Motor neuron (in vitro differentiated cells): Measurements from ENCODE around the gene SBSN. TPM values are rescaled to one million over a fixed set of nuclear protein-coding genes. Genes with fewer than 3 reads are reported as not detected.

Experiments used
- ATAC-seq, 8 experiments: fragments of 200-7000 bp; cut with Tn5 transposase; replicated peaks in 6 of 8; 2 replicates each; pipeline ENCODE4 v1.8.0; 2021; ENCODE audit warnings: mild to moderate bottlenecking in 8 of 8, moderate library complexity in 8 of 8
- H3K27ac ChIP-seq, 2 donors: fragments of 250-450 bp; sonication (Bioruptor Pico); 2 replicates each; pipeline ENCODE4 v1.9.0; 2021; ENCODE audit warnings: antibody characterized with exemption in 2 of 2, mild to moderate bottlenecking in 2 of 2, moderate library complexity in 1 of 2
- H3K4me1 ChIP-seq, 2 donors: fragments of 250-450 bp; sonication (Bioruptor Pico); replicated peaks in 1 of 2; 2 replicates each; pipeline ENCODE4 v1.6.1; 2021; ENCODE audit warnings: antibody characterized with exemption in 2 of 2, mild to moderate bottlenecking in 2 of 2, moderate library complexity in 1 of 2
- H3K4me3 ChIP-seq, 5 donors: fragments of 250-450 bp; sonication (Bioruptor Pico); 2 replicates each; pipeline ENCODE4 v1.9.0; 2021; ENCODE audit warnings: antibody characterized with exemption in 5 of 5, mild to moderate bottlenecking in 5 of 5, moderate library complexity in 4 of 5
- WGBS, 10 experiments: fragments of 450-650 bp; shearing (Covaris generic); methylation state at CpG; one replicate each; pipeline ENCODE4 v1.0.0; 2022; 5-methylcytosine and 5-hydroxymethylcytosine counted together
- in situ Hi-C, 9 experiments: fragments of 400-800 bp; cut with MboI; loops; one replicate each; pipeline ENCODE4 v1.15.0; 2021; ENCODE audit warnings: low sequenced_read_pairs in 9 of 9, low pct_unique_long_range_greater_than_20kb in 2 of 9; ENCODE audit not compliant: unreplicated experiment in 9 of 9
- total RNA-seq, 8 experiments: library from RNA; unstranded; fragments of 300-600 nt; gene quantifications; 2 replicates each; pipeline versions ENCODE4 v1.2.3 to v1.2.4, GENCODE V29; 2022

SBSN gene
- total RNA-seq, 8 experiments from 2014 or later = 0.11 to 3.5 (median 0.41) TPM

- in situ Hi-C loops = no loop called here
- WGBS, 10 experiments = 0 to 72% (median 48%) methylated on average over 1 to 4 of the region's 6 CpGs; no CpG with 5 or more reads in 5 of the 10 experiments
- ATAC-seq = peak in 3 of 8 experiments; percentile 19 to 58 (median 50)
These were observed 9.8 kb downstream of the SBSN start for GRCh38 chr19:35518313-35518712.

DNA sequence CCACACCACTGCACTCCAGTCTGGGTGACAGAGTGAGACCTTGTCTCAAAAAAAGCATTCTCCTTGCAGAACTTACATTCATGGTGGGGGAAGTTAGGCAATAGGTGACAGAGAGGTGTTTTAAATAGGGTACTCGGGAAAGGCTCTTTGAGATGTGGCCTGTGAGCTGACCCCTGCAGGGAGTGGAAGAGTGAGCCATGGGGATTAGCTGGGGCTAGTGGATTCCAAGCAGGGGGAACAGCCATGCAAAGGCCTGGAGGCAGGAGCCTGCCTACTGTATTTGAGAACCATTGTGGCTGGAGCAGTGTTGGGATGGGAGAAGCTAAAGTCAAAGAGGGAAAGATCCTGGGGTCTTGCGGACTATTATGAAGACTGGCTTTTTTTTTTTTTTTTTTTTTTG, 10.8 kb downstream of the SBSN start:
- ATAC-seq = no peak
- in situ Hi-C loops = no loop called here
- 20 to 100% (median 88%) methylated on average over 1 to 2 of the region's 2 CpGs; no CpG with 5 or more reads in 4 of the 10 experiments for WGBS, 10 experiments

More at GRCh38 chr19:35518313-35518712, 9.8 kb downstream of the SBSN start:
- no peaks in the 10 kb centered on the region for H3K4me1 ChIP-seq
- no peak overlapping the region for H3K27ac ChIP-seq
- H3K4me3 ChIP-seq = no peak overlapping the region

DNA sequence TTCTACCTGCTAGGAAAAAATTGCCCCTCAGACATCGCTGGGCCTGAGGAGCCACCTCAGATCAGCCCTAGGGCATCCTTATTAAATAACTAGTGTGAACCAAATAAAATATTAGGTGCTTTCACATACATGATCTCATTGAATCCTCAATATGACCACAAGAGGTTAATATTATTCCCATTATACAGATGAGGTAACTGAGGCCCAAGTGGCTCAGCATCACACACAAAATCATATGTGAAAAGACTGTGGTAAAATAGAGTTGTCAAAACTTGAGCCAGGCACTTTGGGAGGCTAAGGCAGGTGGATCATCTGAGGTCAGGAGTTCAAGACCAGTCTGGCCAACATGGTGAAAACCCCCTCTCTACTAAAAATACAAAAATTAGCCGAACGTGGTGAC, 11.8 kb downstream of the SBSN start:
- ATAC-seq = no peak
- in situ Hi-C loops = no loop called here
- 76 to 100% (median 95%) methylated on average over 1 to 3 of the region's 3 CpGs; no CpG with 5 or more reads in 4 of the 10 experiments for WGBS, 10 experiments
- H3K4me1 ChIP-seq = no peaks in the 10 kb centered on the region
- H3K4me3 ChIP-seq = no peak overlapping the region
- H3K27ac ChIP-seq = no peak overlapping the region

More for the DNA sequence above, 10.8 kb downstream of the SBSN start:
- H3K27ac ChIP-seq = no peak overlapping the region
- H3K4me1 ChIP-seq = no peaks in the 10 kb centered on the region
- H3K4me3 ChIP-seq = no peak overlapping the region

DNA sequence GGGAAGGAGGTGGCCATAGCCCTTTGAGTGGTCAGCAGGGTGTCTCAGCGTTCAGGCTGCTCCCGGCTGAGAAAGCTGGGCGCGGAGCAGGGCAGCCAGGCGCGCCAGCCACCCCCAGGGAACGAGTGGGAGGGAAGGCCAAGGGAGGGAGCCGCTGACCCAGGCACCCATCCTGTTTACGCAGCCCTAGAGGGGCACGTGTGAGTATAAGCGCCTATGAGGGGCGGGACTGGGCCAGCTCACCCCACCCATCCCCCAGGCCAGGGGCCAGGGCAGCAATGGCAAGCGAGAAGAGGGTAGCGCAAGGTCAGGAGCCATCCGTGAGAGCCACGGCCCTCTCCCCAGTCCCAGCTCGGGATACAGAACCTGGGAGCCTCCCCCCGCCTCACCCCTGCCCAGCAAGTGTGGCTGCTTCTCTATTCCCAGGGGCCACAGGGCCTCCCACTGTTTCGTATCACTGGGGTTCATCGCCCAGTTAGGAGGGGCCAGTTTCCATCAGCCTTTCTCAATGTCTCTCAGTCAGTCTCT, 13.8 kb downstream of the SBSN start:
- Histone ChIP-seq H3K27ac (no peak overlapping the region), H3K4me3 (no peak overlapping the region), H3K4me1 (no peaks in the 10 kb centered on the region)
- in situ Hi-C loops = no loop called here
- WGBS, 10 experiments = 7 to 79% (median 60%) methylated on average over 1 to 3 of the region's 20 CpGs; no CpG with 5 or more reads in 7 of the 10 experiments
- ATAC-seq = peak in 5 of 8 experiments; percentile 34 to 71 (median 55)

DNA sequence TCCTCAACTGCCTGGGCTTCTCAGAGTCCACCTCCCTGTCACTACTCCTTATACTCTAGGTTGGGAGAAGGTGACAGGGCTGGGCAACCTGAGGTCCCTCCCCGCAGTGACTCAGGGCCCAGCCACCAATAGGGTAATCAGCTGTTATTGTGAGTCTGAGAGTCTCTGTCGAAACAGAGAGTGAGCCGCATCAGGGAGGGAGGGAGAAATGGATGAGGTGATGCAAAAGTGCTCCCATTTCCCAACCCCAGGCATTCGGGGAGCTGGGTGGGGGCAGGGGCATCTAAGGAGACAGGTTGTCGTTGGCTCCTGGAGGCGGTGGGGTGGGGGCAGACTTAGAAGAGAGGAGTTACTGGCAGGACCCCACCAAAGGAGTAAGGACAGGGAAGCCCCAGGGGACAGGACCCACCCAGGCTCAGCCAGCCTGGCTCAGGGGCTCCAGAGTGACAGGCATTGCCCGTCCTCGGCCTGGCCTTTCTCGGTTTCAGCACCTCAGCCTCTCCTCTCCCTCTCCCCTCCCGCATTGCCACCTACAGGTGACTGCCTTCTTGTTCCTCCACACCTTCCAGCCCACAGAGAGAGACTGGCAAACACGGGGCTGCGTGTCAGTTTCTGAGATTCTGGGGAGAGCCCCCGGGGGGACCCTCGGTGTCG, 14.4 kb downstream of the SBSN start, which contains the start of gene DMKN:
Gene DMKN, minus strand, starts transcription at position 22 of the 654 bp plus-strand sequence. CDS start 174 bp downstream, outside the sequence.
- no peak within 1 kb of the TSS for H3K27ac ChIP-seq
- peak in 4 of 8 experiments; percentile 4 to 53 (median 32) for ATAC-seq
- H3K4me3 ChIP-seq = no peak within 1 kb of the TSS
- in situ Hi-C loops = no loop called here
- H3K4me1 ChIP-seq = no peaks in the 10 kb centered on the region
- 0 to 49% (median 20%) methylated on average over 2 to 3 of the region's 15 CpGs; no CpG with 5 or more reads in 7 of the 10 experiments for WGBS, 10 experiments

DNA sequence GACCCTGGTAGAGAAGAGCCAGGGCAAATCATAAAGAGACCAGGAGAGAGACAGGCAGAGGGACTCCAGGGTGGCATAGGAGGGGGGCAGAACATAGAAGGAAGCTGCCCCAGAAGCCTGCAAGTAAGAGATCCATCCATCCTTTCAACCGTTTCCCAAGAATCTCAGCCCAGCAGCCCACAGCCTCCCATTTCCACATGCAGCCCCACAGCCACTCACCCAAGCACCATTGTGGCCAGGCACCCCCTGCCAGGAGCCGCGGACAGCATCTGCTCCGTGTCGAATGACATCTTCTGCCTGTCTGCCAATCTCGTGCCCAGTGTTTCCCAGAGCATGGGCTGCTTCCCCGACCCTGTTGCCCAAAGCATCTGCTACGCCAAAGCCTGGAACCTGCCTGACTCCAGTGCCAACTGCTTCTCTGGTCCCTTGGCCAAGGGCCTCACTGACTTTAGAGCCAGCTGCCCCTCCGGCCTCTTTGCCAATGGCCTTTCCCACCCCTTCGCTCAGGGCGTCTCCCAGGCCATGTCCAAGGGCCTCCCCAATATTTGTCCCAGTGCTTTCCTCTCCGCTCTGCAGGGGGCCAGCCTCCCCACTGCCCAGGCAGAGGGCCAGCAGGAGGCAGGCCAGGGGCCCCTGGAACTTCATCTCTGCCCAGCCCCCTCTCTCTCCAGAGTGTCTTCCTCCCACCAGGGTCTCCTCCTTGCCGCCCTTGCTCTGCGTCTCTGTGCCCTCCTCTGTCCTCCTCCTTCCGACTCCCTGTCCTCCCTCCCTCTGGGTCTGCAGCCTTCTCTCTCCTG, 15.1 kb downstream of the SBSN start:
- in situ Hi-C loops = no loop called here
- no peak for ATAC-seq
- Histone ChIP-seq H3K4me3 (no peak overlapping the region), H3K27ac (no peak overlapping the region), H3K4me1 (no peaks in the 10 kb centered on the region)
- whole genome bisulfite sequencing, 10 experiments = 39 to 91% (median 58%) methylated on average over 2 to 6 of the region's 15 CpGs; no CpG with 5 or more reads in 6 of the 10 experiments

- Histone ChIP-seq H3K4me1 (no peaks in the 10 kb centered on the region), H3K27ac (no peak overlapping the region), H3K4me3 (no peak overlapping the region)
- ATAC-seq = no peak
- in situ Hi-C loops = no loop called here
- 50 to 90% (median 89%) methylated on average over 1 to 5 of the region's 7 CpGs; no CpG with 5 or more reads in 6 of the 10 experiments for WGBS, 10 experiments
These were observed 16.8 kb downstream of the SBSN start for GRCh38 chr19:35511337-35511736.

GRCh38 chr19:35510626-35510964, 17.5 kb downstream of the SBSN start:
- WGBS, 10 experiments = 0 to 37% (median 20%) methylated on average over 1 to 10 of the region's 15 CpGs; no CpG with 5 or more reads in 5 of the 10 experiments
- ATAC-seq = no peak
- no peak overlapping the region for H3K27ac ChIP-seq
- in situ Hi-C loops = no loop called here
- peak overlapping the region in 2 of 5 donors; percentile 10 to 33 for H3K4me3 ChIP-seq
- H3K4me1 ChIP-seq = no peaks in the 10 kb centered on the region

- H3K4me3 ChIP-seq = peak overlapping the region in 4 of 5 donors; percentile 10 to 33 (median 15)
- in situ Hi-C loops = no loop called here
- peak; percentile 47 to 94 (median 90) for ATAC-seq
- 0 to 6% (median 3%) methylated on average over 2 to 25 of the region's 39 CpGs; no CpG with 5 or more reads in 2 of the 10 experiments for WGBS, 10 experiments
- no peak overlapping the region for H3K27ac ChIP-seq
- no peaks in the 10 kb centered on the region for H3K4me1 ChIP-seq
These were observed 18.1 kb downstream of the SBSN start for GRCh38 chr19:35509861-35510625.

DNA sequence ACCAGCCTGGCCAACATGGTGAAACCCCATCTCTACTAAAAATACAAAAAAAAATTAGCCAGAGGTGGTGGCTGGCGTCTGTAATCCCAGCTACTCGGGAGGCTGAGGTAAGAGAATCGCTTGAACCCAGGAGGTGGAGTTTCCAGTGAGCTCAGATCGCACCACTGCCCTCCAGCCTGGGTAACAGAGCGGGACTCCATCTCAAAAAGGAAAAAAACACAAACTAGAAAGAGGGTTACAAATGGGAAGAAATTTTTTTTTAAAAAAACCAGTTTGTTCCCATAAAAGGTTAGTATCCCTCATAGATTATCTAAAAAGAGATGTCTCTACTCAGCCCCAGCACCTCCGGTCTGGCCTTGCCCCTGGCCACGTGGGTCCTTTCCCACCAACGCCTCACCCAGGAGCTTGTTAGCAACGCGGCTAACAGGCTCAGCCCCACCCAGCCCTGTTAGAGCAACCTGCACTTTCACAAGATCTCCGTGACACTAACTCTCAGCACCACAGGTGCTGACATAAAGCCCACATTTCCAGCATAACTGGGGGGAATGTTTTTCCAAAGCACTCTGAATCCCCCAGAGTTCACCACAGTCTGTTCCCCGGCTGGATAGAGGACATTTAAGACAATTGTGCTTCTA, 19.0 kb downstream of the SBSN start:
- 13 to 43% (median 26%) methylated on average over 1 to 11 of the region's 12 CpGs for WGBS, 10 experiments

DNA sequence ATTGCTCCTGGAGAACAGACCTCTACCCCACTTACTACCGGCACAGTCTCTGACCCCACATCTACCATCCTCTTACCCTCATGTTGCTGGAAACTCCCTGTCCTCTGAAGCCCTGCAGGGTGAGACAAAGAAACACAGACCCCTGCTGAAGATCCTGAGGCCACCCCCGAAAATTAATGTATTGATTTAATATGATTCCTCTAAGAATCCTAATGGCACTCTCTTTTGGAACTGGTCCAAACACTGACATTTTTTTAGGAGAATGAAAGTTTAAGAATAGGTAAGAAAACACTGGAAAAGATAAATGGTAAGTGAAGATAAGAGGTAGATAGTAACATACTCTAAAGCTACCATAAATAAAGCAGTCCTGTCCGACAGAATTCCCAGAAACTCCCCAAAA, 20.0 kb downstream of the SBSN start:
- no peak for ATAC-seq
- H3K27ac ChIP-seq = no peak overlapping the region
- no peaks in the 10 kb centered on the region for H3K4me1 ChIP-seq
- 45 to 92% (median 77%) methylated on average over 1 to 2 of the region's 3 CpGs; no CpG with 5 or more reads in 4 of the 10 experiments for WGBS, 10 experiments
- H3K4me3 ChIP-seq = no peak overlapping the region
- in situ Hi-C loops = no loop called here

More for the DNA sequence above, 19.0 kb downstream of the SBSN start:
- peak in 3 of 8 experiments; percentile 35 to 62 (median 50) for ATAC-seq
- Histone ChIP-seq H3K4me1 (no peaks in the 10 kb centered on the region), H3K27ac (no peak overlapping the region), H3K4me3 (no peak overlapping the region)
- in situ Hi-C loops = no loop called here

DNA sequence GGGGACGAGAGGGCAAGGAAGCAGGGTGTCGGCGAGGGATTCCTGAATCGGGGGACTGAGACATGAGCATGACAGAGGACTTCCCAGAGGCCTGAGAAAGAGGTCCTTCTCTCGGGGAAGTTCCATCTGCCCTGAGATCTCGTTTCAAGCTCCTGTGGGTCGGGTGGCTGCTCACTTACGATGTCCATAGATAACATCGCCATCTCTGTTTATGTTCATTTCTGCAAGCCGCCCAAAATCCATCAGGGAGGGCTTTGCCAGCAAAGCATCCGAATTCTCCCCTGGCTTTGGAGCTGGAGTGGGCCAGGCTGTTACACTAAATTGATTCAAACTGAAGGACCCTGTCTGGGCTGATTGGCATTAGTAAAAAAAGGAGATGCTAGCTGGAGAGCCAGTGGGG, 20.6 kb downstream of the SBSN start:
- Histone ChIP-seq H3K4me3 (no peak overlapping the region), H3K4me1 (no peaks in the 10 kb centered on the region), H3K27ac (no peak overlapping the region)
- no peak for ATAC-seq
- WGBS, 10 experiments = 48 to 100% (median 70%) methylated on average over 1 to 8 of the region's 11 CpGs; no CpG with 5 or more reads in 4 of the 10 experiments
- in situ Hi-C loops = no loop called here
